A549 (cell line): ENCODE data around the gene MGAT5. TPM values are rescaled to one million over a fixed set of nuclear protein-coding genes. Genes with fewer than 3 reads are reported as not detected.

ENCODE experiments used
- ATAC-seq, 2 experiments: fragments of 200-7000 bp in 1 of 2; fragments of >200 bp in 1 of 2; cut with Nextera tagmentation in 1 of 2; cut with Tn5 transposase in 1 of 2; 3 replicates each; pipeline versions ENCODE4 v1.8.0 to v1.9.1; 2018 to 2020; ENCODE audit warnings: mild to moderate bottlenecking in 1 of 2, moderate library complexity in 1 of 2
- CTCF ChIA-PET: fragments of 300-600 bp; sonication (Branson Sonifier 250); formaldehyde crosslinking; extraction: SDS; loops from one replicate; lab custom pipeline; 2021; ENCODE audit warnings: antibody characterized with exemption, inconsistent platforms; lab: Yijun Ruan, JAX
- POLR2A ChIA-PET: fragments of 350-600 bp; formaldehyde crosslinking; extraction: SDS; loops from one replicate; lab custom pipeline; 2021; ENCODE audit warnings: antibody characterized with exemption, inconsistent platforms; lab: Yijun Ruan, JAX
- DNase-seq, 2 experiments: peaks; one replicate each; pipeline versions ENCODE4 v3.0.0 to v3.0.0-alpha.2; 2011 to 2016; ENCODE audit warnings: low read depth in 1 of 2, low spot score in 1 of 2
- FAIRE-seq: peaks from 2 replicates; lab custom pipeline; 2011; peaks lifted over from hg19 to GRCh38; lab: Jason Lieb, UNC
- H3K27ac ChIP-seq, 2 experiments: fragments of >200 bp; sonication (Bioruptor Twin); formaldehyde crosslinking; 3 replicates each; pipeline ENCODE4 v1.5.1; 2016 to 2017
- H3K4me1 ChIP-seq: fragments of >200 bp; sonication (Bioruptor Twin); formaldehyde crosslinking; 3 replicates; pipeline ENCODE4 v1.6.1; 2016
- H3K4me2 ChIP-seq: fragments of >200 bp; sonication (Bioruptor Twin); formaldehyde crosslinking; 3 replicates; pipeline ENCODE4 v1.6.1; 2016
- H3K4me3 ChIP-seq: fragments of >200 bp; sonication (Bioruptor Twin); formaldehyde crosslinking; 3 replicates; pipeline ENCODE4 v1.5.1; 2016
- H3K9me3 ChIP-seq: fragments of >200 bp; sonication (Bioruptor Twin); formaldehyde crosslinking; 3 replicates; pipeline ENCODE4 v1.6.1; 2016
- BHLHE40 ChIP-seq: IDR thresholded peaks from 2 replicates; pipeline ENCODE4 v1.6.1; 2012; ENCODE audit warnings: low read depth, low read length, inconsistent platforms
- CBX2 ChIP-seq: fragments of 200-600 bp; sonication (generic); IDR thresholded peaks from 2 replicates; pipeline ENCODE4 v1.6.1; 2016; ENCODE audit warnings: low read depth, mild to moderate bottlenecking, borderline replicate concordance
- CBX8 ChIP-seq: fragments of 200-600 bp; sonication (generic); IDR thresholded peaks from 2 replicates; pipeline ENCODE4 v1.6.1; 2016
- CHD4 ChIP-seq: fragments of 200-600 bp; sonication (generic); IDR thresholded peaks from 2 replicates; pipeline ENCODE4 v1.6.1; 2016; ENCODE audit warnings: antibody characterized with exemption, mild to moderate bottlenecking, borderline replicate concordance
- EHF ChIP-seq: fragments of 250-450 bp; sonication (Bioruptor Pico); IDR thresholded peaks from 2 replicates; pipeline ENCODE4 v1.5.0; 2020; ENCODE audit warnings: mild to moderate bottlenecking
- EHMT2 ChIP-seq: fragments of 200-600 bp; sonication (generic); IDR thresholded peaks from 2 replicates; pipeline ENCODE4 v1.6.1; 2016; ENCODE audit warnings: antibody characterized with exemption, low read depth, mild to moderate bottlenecking, moderate library complexity
- ELK1 ChIP-seq: fragments of 150-350 bp; IDR thresholded peaks from 2 replicates; pipeline ENCODE4 v1.6.1; 2014; ENCODE audit warnings: low read depth, mild to moderate bottlenecking, low read length
- EP300 ChIP-seq, 2 experiments: fragments of >200 bp; sonication (Bioruptor Twin); formaldehyde crosslinking; IDR thresholded peaks; 2 replicates in 1 of 2; 3 replicates in 1 of 2; pipeline ENCODE4 v1.6.1; 2016 to 2017
- FOSB ChIP-seq: fragments of 250-450 bp; sonication (Bioruptor Pico); IDR thresholded peaks from 2 replicates; pipeline ENCODE4 v1.5.0; 2020; ENCODE audit warnings: mild to moderate bottlenecking, moderate library complexity
- GATA3 ChIP-seq: IDR thresholded peaks from 2 replicates; pipeline ENCODE4 v1.6.1; 2012; ENCODE audit warnings: borderline replicate concordance
- HOXA7 ChIP-seq: fragments of 250-450 bp; sonication (Bioruptor Pico); IDR thresholded peaks from 2 replicates; pipeline ENCODE4 v1.5.0; 2020; ENCODE audit warnings: mild to moderate bottlenecking, moderate library complexity
- HOXB13 ChIP-seq: fragments of 250-450 bp; sonication (Bioruptor Pico); IDR thresholded peaks from 2 replicates; pipeline ENCODE4 v1.5.0; 2020; ENCODE audit warnings: low read depth, mild to moderate bottlenecking, moderate library complexity
- JUNB ChIP-seq: fragments of >200 bp; sonication (Bioruptor Twin); formaldehyde crosslinking; IDR thresholded peaks from 2 replicates; pipeline ENCODE4 v1.6.1; 2016
- KDM5A ChIP-seq: fragments of 200-600 bp; sonication (generic); IDR thresholded peaks from 2 replicates; pipeline ENCODE4 v1.6.1; 2016; ENCODE audit warnings: antibody characterized with exemption, mild to moderate bottlenecking
- MAFK ChIP-seq: fragments of 450-650 bp; IDR thresholded peaks from 2 replicates; pipeline ENCODE4 v1.6.1; 2014; ENCODE audit not compliant: partially characterized antibody
- POLR2AphosphoS2 ChIP-seq: conservative IDR thresholded peaks from 2 replicates; pipeline ENCODE4 v1.6.1; 2012; ENCODE audit warnings: low read length, improper control_type of control experiment, inconsistent platforms
- RCOR1 ChIP-seq: fragments of 150-350 bp; IDR thresholded peaks from 2 replicates; pipeline ENCODE4 v1.6.1; 2014; ENCODE audit warnings: antibody characterized with exemption, low read length, low read depth
- RNF2 ChIP-seq: fragments of 200-600 bp; sonication (generic); IDR thresholded peaks from 2 replicates; pipeline ENCODE4 v1.6.1; 2016; ENCODE audit warnings: low read depth, mild to moderate bottlenecking, antibody characterized with exemption, moderate library complexity, borderline replicate concordance
- TFCP2L1 ChIP-seq: fragments of 250-450 bp; sonication (Bioruptor Pico); IDR thresholded peaks from 2 replicates; pipeline ENCODE4 v1.5.0; 2021; ENCODE audit warnings: mild to moderate bottlenecking
- ZC3H11A ChIP-seq: fragments of 450-650 bp; IDR thresholded peaks from 2 replicates; pipeline ENCODE4 v1.6.1; 2014; ENCODE audit warnings: antibody characterized with exemption, mild to moderate bottlenecking
- ZFP36 ChIP-seq: fragments of 450-650 bp; IDR thresholded peaks from 2 replicates; pipeline ENCODE4 v1.6.1; 2014; ENCODE audit warnings: borderline replicate concordance; ENCODE audit not compliant: partially characterized antibody
- WGBS: methylation state at CpG from one replicate; pipeline ENCODE4 v1.1.6; 2017; ENCODE audit errors: missing lambda C conversion rate; 5-methylcytosine and 5-hydroxymethylcytosine counted together
- polyA plus RNA-seq, 4 experiments: library from polyadenylated mRNA; depleted of rRNA in 3 of 4; stranded (reverse); fragments of >200 nt; fragmentation: RNase III in 1 of 4; extraction: RNeasy Plus Mini Kit Qiagen cat#74134 plus additional on column Dnase treatment in 1 of 4; gene quantifications; 2 replicates in 3 of 4; 3 replicates in 1 of 4; pipeline ENCODE4 v1.2.3, GENCODE V29; 2011 to 2017
- TF ChIP-seq, protein P1 (sequence below): fragments of 250-450 bp; sonication (Bioruptor Pico); IDR thresholded peaks from 2 replicates; pipeline ENCODE4 v1.5.0; 2020; ENCODE audit warnings: low read depth, mild to moderate bottlenecking, moderate library complexity
- TF ChIP-seq, protein P2 (sequence below): fragments of 200-600 bp; sonication (generic); IDR thresholded peaks from 2 replicates; pipeline ENCODE4 v1.6.1; 2016; ENCODE audit warnings: antibody characterized with exemption, mild to moderate bottlenecking, moderate library complexity
- TF ChIP-seq, protein P3 (sequence below): IDR thresholded peaks from 2 replicates; pipeline ENCODE4 v1.6.1; 2012; ENCODE audit warnings: low read depth, borderline replicate concordance
- TF ChIP-seq, protein P4 (sequence below): IDR thresholded peaks from 2 replicates; pipeline ENCODE4 v1.6.1; 2012

Gene MGAT5
- polyA plus RNA-seq, 2 of the 4 experiments (the other 2 are of a cell fraction): 13.2 to 17.1 TPM

DNA sequence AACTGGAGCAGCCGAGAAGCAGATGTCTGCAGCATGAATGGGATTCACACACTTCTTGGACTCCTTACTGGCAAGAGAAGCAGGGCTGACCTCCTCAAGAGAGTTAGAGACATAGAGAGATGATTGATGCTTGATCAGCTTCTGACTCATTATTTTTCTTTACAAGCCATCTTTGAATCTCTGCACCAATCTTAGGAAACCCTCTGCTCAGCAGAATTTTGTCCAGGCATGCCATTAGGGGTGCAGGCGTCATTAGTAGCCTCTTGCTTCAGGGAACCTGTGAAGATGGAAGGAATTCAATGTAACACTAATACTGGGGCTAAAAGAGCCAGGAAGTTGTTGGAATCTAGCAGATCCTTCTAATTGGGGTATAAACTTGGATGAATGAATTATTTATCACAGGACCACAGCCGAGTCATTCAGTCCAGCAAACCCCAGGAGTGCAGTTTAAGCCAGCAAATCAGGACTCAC, 151.8 kb downstream of the MGAT5 start:
- CTCF ChIA-PET: interaction anchor here (1.4 kb wide), 1 partner anchor 11 kb away, joined by 3 read pairs; no protein-coding TSS in a partner anchor

DNA sequence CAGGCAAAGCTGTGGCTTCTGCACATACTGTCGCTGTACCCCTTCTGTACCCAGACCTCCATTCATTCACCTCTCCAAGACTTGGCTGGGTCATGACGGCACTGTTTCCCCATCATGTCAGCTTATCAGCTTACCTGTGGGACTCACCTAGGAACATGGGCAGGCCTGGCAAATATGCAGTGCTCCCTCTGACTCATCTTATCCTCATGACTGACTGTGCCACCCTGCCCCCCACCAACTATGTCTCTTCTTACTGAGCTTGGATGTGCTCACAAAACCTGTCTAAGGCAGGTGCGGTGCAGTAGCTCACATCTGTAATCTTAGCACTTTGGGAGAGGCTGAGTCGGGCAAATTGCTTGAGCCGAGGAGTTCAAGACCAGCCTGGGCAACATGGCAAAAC, 152.4 kb downstream of the MGAT5 start:
- Histone ChIP-seq H3K9me3 (no peaks in the 10 kb centered on the region), H3K4me2 (no peak overlapping the region), H3K27ac (no peak overlapping the region), H3K4me3 (no peak overlapping the region), H3K4me1 (peaks cover 11% of the 10 kb centered on the region; the same call in 1 of the 3 replicates)
- 93% methylated on average over 5 of the region's 5 CpGs for WGBS
- ATAC-seq (no peak), FAIRE-seq (no peak), DNase-seq (no peak)
- POLR2A ChIA-PET: no interaction called here
- TF ChIP-seq RCOR1 (no peak), POLR2AphosphoS2 (no peak), CBX8 (no peak), ELK1 (no peak), RNF2 (no peak), HOXB13 (CRISPR knock-in tag) (no peak), TFCP2L1 (CRISPR knock-in tag) (no peak), KDM5A (no peak), HOXA7 (CRISPR knock-in tag) (no peak)
- CTCF ChIA-PET: interaction anchor here (0.5 to 0.9 kb wide), 2 partner anchors 44 to 64 kb away, joined by 3 to 4 read pairs; no protein-coding TSS in a partner anchor

More for the DNA sequence above, 151.8 kb downstream of the MGAT5 start:
- no peak for DNase-seq
- H3K4me3 ChIP-seq: no peak overlapping the region
- POLR2A ChIA-PET: no interaction called here
- no peak overlapping the region for H3K27ac ChIP-seq
- ATAC-seq: no peak
- peaks cover 11% of the 10 kb centered on the region; the same call in 1 of the 3 replicates for H3K4me1 ChIP-seq
- 91% methylated on average over 3 of the region's 3 CpGs for WGBS
- FAIRE-seq: no peak
- TF ChIP-seq EP300 (IDR thresholded peaks at IDR 0.05): no peak
- TF ChIP-seq BHLHE40: no peak
- TF ChIP-seq, protein P1, sequence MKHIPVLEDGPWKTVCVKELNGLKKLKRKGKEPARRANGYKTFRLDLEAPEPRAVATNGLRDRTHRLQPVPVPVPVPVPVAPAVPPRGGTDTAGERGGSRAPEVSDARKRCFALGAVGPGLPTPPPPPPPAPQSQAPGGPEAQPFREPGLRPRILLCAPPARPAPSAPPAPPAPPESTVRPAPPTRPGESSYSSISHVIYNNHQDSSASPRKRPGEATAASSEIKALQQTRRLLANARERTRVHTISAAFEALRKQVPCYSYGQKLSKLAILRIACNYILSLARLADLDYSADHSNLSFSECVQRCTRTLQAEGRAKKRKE: no peak
- no peak for TF ChIP-seq FOSB (CRISPR knock-in tag)
- TF ChIP-seq, protein P2, sequence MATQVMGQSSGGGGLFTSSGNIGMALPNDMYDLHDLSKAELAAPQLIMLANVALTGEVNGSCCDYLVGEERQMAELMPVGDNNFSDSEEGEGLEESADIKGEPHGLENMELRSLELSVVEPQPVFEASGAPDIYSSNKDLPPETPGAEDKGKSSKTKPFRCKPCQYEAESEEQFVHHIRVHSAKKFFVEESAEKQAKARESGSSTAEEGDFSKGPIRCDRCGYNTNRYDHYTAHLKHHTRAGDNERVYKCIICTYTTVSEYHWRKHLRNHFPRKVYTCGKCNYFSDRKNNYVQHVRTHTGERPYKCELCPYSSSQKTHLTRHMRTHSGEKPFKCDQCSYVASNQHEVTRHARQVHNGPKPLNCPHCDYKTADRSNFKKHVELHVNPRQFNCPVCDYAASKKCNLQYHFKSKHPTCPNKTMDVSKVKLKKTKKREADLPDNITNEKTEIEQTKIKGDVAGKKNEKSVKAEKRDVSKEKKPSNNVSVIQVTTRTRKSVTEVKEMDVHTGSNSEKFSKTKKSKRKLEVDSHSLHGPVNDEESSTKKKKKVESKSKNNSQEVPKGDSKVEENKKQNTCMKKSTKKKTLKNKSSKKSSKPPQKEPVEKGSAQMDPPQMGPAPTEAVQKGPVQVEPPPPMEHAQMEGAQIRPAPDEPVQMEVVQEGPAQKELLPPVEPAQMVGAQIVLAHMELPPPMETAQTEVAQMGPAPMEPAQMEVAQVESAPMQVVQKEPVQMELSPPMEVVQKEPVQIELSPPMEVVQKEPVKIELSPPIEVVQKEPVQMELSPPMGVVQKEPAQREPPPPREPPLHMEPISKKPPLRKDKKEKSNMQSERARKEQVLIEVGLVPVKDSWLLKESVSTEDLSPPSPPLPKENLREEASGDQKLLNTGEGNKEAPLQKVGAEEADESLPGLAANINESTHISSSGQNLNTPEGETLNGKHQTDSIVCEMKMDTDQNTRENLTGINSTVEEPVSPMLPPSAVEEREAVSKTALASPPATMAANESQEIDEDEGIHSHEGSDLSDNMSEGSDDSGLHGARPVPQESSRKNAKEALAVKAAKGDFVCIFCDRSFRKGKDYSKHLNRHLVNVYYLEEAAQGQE: no peak
- TF ChIP-seq MAFK: no peak
- no peak for TF ChIP-seq GATA3
- no peak for TF ChIP-seq ZC3H11A
- no peak for TF ChIP-seq JUNB
- TF ChIP-seq, protein P3, sequence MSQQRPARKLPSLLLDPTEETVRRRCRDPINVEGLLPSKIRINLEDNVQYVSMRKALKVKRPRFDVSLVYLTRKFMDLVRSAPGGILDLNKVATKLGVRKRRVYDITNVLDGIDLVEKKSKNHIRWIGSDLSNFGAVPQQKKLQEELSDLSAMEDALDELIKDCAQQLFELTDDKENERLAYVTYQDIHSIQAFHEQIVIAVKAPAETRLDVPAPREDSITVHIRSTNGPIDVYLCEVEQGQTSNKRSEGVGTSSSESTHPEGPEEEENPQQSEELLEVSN: no peak
- TF ChIP-seq, protein P4, sequence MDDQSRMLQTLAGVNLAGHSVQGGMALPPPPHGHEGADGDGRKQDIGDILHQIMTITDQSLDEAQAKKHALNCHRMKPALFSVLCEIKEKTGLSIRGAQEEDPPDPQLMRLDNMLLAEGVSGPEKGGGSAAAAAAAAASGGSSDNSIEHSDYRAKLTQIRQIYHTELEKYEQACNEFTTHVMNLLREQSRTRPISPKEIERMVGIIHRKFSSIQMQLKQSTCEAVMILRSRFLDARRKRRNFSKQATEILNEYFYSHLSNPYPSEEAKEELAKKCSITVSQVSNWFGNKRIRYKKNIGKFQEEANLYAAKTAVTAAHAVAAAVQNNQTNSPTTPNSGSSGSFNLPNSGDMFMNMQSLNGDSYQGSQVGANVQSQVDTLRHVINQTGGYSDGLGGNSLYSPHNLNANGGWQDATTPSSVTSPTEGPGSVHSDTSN: no peak
- TF ChIP-seq CHD4: no peak
- TF ChIP-seq KDM5A: no peak
- TF ChIP-seq POLR2AphosphoS2: no peak
- TF ChIP-seq EHMT2: no peak
- TF ChIP-seq ZFP36: no peak
- TF ChIP-seq EHF (CRISPR knock-in tag): no peak
- no peak for TF ChIP-seq CBX2
- TF ChIP-seq, all 56 proteins: peak for 0
- H3K9me3 ChIP-seq: no peaks in the 10 kb centered on the region
- H3K4me2 ChIP-seq: no peak overlapping the region
